ENCODE measurements around the gene GALNT18. TPM values are rescaled to one million over a fixed set of nuclear protein-coding genes. Genes with fewer than 3 reads are reported as not detected.

Gene GALNT18
- total RNA-seq, 2 experiments from 2014 or later: not detected

- no peaks in the 10 kb centered on the region for H3K79me2 ChIP-seq (ENCODE audit: insufficient read depth, low read depth, low read length)
- no peak overlapping the region for H3K4me3 ChIP-seq (ENCODE audit: low read depth, low read length, poor library complexity, severe bottlenecking)
- ChIA-PET CTCF (ENCODE audit: unreplicated experiment) (no interaction called here), POLR2A (interaction anchor here (0.7 kb wide), 2 partner anchors 61 to 209 kb away, joined by 3 read pairs; no protein-coding TSS in a partner anchor)
- BruUV-seq (replicated peaks): no TSS peak
- H3K27ac ChIP-seq (ENCODE audit: low read depth, low read length, poor library complexity, severe bottlenecking): no peak overlapping the region
- no peak overlapping the region for H2AFZ ChIP-seq (ENCODE audit: low read length)
- H4K20me1 ChIP-seq (ENCODE audit: insufficient read depth, low read length): no peaks in the 10 kb centered on the region
- no peak overlapping the region for H3K4me2 ChIP-seq (ENCODE audit: low read length)
- no peaks in the 10 kb centered on the region for H3K9me3 ChIP-seq (ENCODE audit: low read length)
- intact Hi-C loops (cut with micrococcal nuclease; ENCODE audit: unreplicated experiment): no loop called here
- H3K36me3 ChIP-seq (ENCODE audit: insufficient read depth, low read length): no peaks in the 10 kb centered on the region
- TF ChIP-seq CTCF (conservative IDR thresholded peaks at IDR 0.05; ENCODE audit: low read length) (no peak), EZH2phosphoT487 (IDR thresholded peaks at IDR 0.05; ENCODE audit: borderline replicate concordance, low read depth, low read length) (no peak)
- no peak for DNase-seq (ENCODE audit: low spot score)
- no peaks in the 10 kb centered on the region for H3K4me1 ChIP-seq (ENCODE audit: insufficient read depth, low read length, poor library complexity, severe bottlenecking)
- no peaks in the 10 kb centered on the region for H3K9me2 ChIP-seq (ENCODE audit: insufficient read depth, low read length)
These were observed 317.3 kb downstream of the GALNT18 start for GRCh38 chr11:11304550-11304949.

- intact Hi-C loops (cut with micrococcal nuclease; ENCODE audit: unreplicated experiment): no loop called here
- TF ChIP-seq EZH2phosphoT487 (IDR thresholded peaks at IDR 0.05; ENCODE audit: borderline replicate concordance, low read depth, low read length) (no peak), CTCF (conservative IDR thresholded peaks at IDR 0.05; ENCODE audit: low read length) (no peak)
- Histone ChIP-seq H3K27ac (ENCODE audit: low read depth, low read length, poor library complexity, severe bottlenecking) (no peak overlapping the region), H3K79me2 (ENCODE audit: insufficient read depth, low read depth, low read length) (no peaks in the 10 kb centered on the region), H3K9me3 (ENCODE audit: low read length) (no peaks in the 10 kb centered on the region), H4K20me1 (ENCODE audit: insufficient read depth, low read length) (no peaks in the 10 kb centered on the region), H3K4me1 (ENCODE audit: insufficient read depth, low read length, poor library complexity, severe bottlenecking) (no peaks in the 10 kb centered on the region), H3K36me3 (ENCODE audit: insufficient read depth, low read length) (no peaks in the 10 kb centered on the region), H3K9me2 (ENCODE audit: insufficient read depth, low read length) (no peaks in the 10 kb centered on the region), H3K4me2 (ENCODE audit: low read length) (no peak overlapping the region), H2AFZ (ENCODE audit: low read length) (no peak overlapping the region), H3K4me3 (ENCODE audit: low read depth, low read length, poor library complexity, severe bottlenecking) (no peak overlapping the region)
- ChIA-PET POLR2A (no interaction called here), CTCF (ENCODE audit: unreplicated experiment) (interaction anchor here (0.5 kb wide), 1 partner anchor 143 kb away, joined by 3 read pairs; no protein-coding TSS in a partner anchor)
- BruUV-seq (replicated peaks): no TSS peak
- DNase-seq (ENCODE audit: low spot score): no peak
These were observed 319.2 kb downstream of the GALNT18 start for GRCh38 chr11:11302565-11302964.

GRCh38 chr11:11301212-11301611 lies 320.6 kb downstream of the GALNT18 start:
- DNase-seq (ENCODE audit: low spot score): no peak
- H2AFZ ChIP-seq (ENCODE audit: low read length): no peak overlapping the region
- H3K4me3 ChIP-seq (ENCODE audit: low read depth, low read length, poor library complexity, severe bottlenecking): no peak overlapping the region
- intact Hi-C loops (cut with micrococcal nuclease; ENCODE audit: unreplicated experiment): no loop called here
- H4K20me1 ChIP-seq (ENCODE audit: insufficient read depth, low read length): no peaks in the 10 kb centered on the region
- H3K79me2 ChIP-seq (ENCODE audit: insufficient read depth, low read depth, low read length): no peaks in the 10 kb centered on the region
- no peaks in the 10 kb centered on the region for H3K9me3 ChIP-seq (ENCODE audit: low read length)
- TF ChIP-seq CTCF (conservative IDR thresholded peaks at IDR 0.05; ENCODE audit: low read length) (no peak), EZH2phosphoT487 (IDR thresholded peaks at IDR 0.05; ENCODE audit: borderline replicate concordance, low read depth, low read length) (no peak)
- H3K27ac ChIP-seq (ENCODE audit: low read depth, low read length, poor library complexity, severe bottlenecking): no peak overlapping the region
- no peak overlapping the region for H3K4me2 ChIP-seq (ENCODE audit: low read length)
- H3K36me3 ChIP-seq (ENCODE audit: insufficient read depth, low read length): no peaks in the 10 kb centered on the region
- H3K9me2 ChIP-seq (ENCODE audit: insufficient read depth, low read length): no peaks in the 10 kb centered on the region
- ChIA-PET CTCF (ENCODE audit: unreplicated experiment) (no interaction called here), POLR2A (no interaction called here)
- no TSS peak for BruUV-seq (replicated peaks)
- H3K4me1 ChIP-seq (ENCODE audit: insufficient read depth, low read length, poor library complexity, severe bottlenecking): no peaks in the 10 kb centered on the region

Measured in OCI-LY7 (cell line).